HepG2 (cell line): ENCODE results near the gene METTL26. TPM values are rescaled to one million over a fixed set of nuclear protein-coding genes. Genes with fewer than 3 reads are reported as not detected.

Experiments used
- ATAC-seq: fragments of 200-7000 bp; cut with Tn5 transposase; 3 replicates; pipeline ENCODE4 v1.9.1; 2020; ENCODE audit warnings: mild to moderate bottlenecking, moderate library complexity
- BruUV-seq: library from RNA; stranded (reverse); fragments of 400-500 nt; replicated peaks from 2 replicates; lab custom pipeline; 2021; lab: Mats Ljungman, UMichigan
- CTCF ChIA-PET: fragments of 300-600 bp; formaldehyde crosslinking; extraction: SDS; loops from one replicate; lab custom pipeline; 2021; ENCODE audit warnings: low total read pairs, inconsistent platforms, low intra/inter-chr PET ratio; lab: Yijun Ruan, JAX
- POLR2A ChIA-PET: fragments of 350-600 bp; sonication (Branson Sonifier 250); formaldehyde crosslinking; loops from one replicate; lab custom pipeline; 2020; ENCODE audit warnings: antibody characterized with exemption, inconsistent platforms; lab: Yijun Ruan, JAX
- DNase-seq: peaks from one replicate; pipeline ENCODE4 v3.0.0-alpha.2; 2015; ENCODE audit warnings: low spot score
- FAIRE-seq: peaks from 3 replicates; lab custom pipeline; 2011; peaks lifted over from hg19 to GRCh38; lab: Jason Lieb, UNC
- H2AFZ ChIP-seq: one replicate; pipeline ENCODE4 v1.6.1; 2011; ENCODE audit warnings: low read length, inconsistent platforms
- H3K27ac ChIP-seq: fragments of 300-600 bp; 3 replicates; pipeline ENCODE4 v1.8.0; 2011; ENCODE audit warnings: mixed run types, mild to moderate bottlenecking, mixed read lengths, low read length, inconsistent platforms; ENCODE audit not compliant: insufficient read depth; ENCODE audit errors: extremely low read length
- H3K27me3 ChIP-seq, 2 experiments: fragments of 200-600 bp in 1 of 2; 2 replicates in 1 of 2; 3 replicates in 1 of 2; pipeline versions ENCODE4 v1.6.0 to v1.8.0; 2011; ENCODE audit warnings: low read length in 2 of 2, mild to moderate bottlenecking in 2 of 2, moderate library complexity in 2 of 2, inconsistent platforms in 1 of 2; ENCODE audit not compliant: insufficient read depth in 2 of 2, control insufficient read depth in 1 of 2
- H3K36me3 ChIP-seq, 2 experiments: fragments of 200-600 bp in 1 of 2; replicated peaks in 1 of 2; 2 replicates in 1 of 2; 3 replicates in 1 of 2; pipeline versions ENCODE4 v1.5.1 to v1.8.0; 2011; ENCODE audit warnings: low read length in 2 of 2, inconsistent platforms in 1 of 2; ENCODE audit not compliant: insufficient read depth in 2 of 2, control insufficient read depth in 1 of 2
- H3K4me1 ChIP-seq: 2 replicates; pipeline ENCODE4 v1.5.1; 2012; ENCODE audit warnings: low read length, inconsistent platforms; ENCODE audit not compliant: insufficient read depth
- H3K4me2 ChIP-seq: 2 replicates; pipeline ENCODE4 v1.6.0; 2011; ENCODE audit warnings: low read depth, low read length, inconsistent platforms
- H3K4me3 ChIP-seq, 3 experiments: fragments of 200-600 bp in 1 of 3; sonication (generic), shearing (Covaris generic) in 1 of 3; replicated peaks in 1 of 3; 2 replicates each; pipeline ENCODE4 v1.5.1; 2011 to 2016; ENCODE audit warnings: low read length in 3 of 3, inconsistent platforms in 2 of 3, low read depth in 2 of 3, mild to moderate bottlenecking in 2 of 3, control low read depth in 1 of 3, mixed read lengths in 1 of 3; ENCODE audit not compliant: insufficient read depth in 1 of 3
- H3K79me2 ChIP-seq: one replicate; pipeline ENCODE4 v1.6.1; 2011; ENCODE audit warnings: low read length, inconsistent platforms; ENCODE audit not compliant: insufficient read depth
- H3K9ac ChIP-seq: 2 replicates; pipeline ENCODE4 v1.6.0; 2011; ENCODE audit warnings: mild to moderate bottlenecking, low read depth, low read length, inconsistent platforms; ENCODE audit not compliant: insufficient read depth
- H3K9me3 ChIP-seq: 2 replicates; pipeline ENCODE4 v1.5.1; 2012; ENCODE audit warnings: mild to moderate bottlenecking, low read length
- H4K20me1 ChIP-seq: 2 replicates; pipeline ENCODE4 v1.6.0; 2011; ENCODE audit warnings: inconsistent platforms, mild to moderate bottlenecking, low read length, moderate library complexity; ENCODE audit not compliant: insufficient read depth
- CHD4 ChIP-seq: fragments of 200-600 bp; sonication (generic); IDR thresholded peaks from 2 replicates; pipeline ENCODE4 v1.7.0; 2017; ENCODE audit warnings: mild to moderate bottlenecking, low read length, borderline replicate concordance
- KAT2B ChIP-seq: fragments of 150-350 bp; IDR thresholded peaks from 2 replicates; pipeline ENCODE4 v1.6.1; 2014; ENCODE audit warnings: low read depth, low read length, borderline replicate concordance
- SPEN ChIP-seq: sonication (generic); formaldehyde crosslinking; IDR thresholded peaks from 2 replicates; pipeline ENCODE4 v1.5.1; 2020; ENCODE audit warnings: low read depth, mild to moderate bottlenecking, missing genetic modification reagents
- ZIK1 ChIP-seq: sonication (generic); formaldehyde crosslinking; IDR thresholded peaks from 2 replicates; pipeline ENCODE4 v1.5.0; 2020; ENCODE audit warnings: mild to moderate bottlenecking, low read depth, missing genetic modification reagents, borderline replicate concordance
- WGBS: methylation state at CpG from one replicate; pipeline ENCODE4 v1.1.6; 2017; ENCODE audit warnings: low lambda C conversion rate; 5-methylcytosine and 5-hydroxymethylcytosine counted together
- in situ Hi-C: cut with HindIII; loops from 2 replicates; pipeline ENCODE4 v1.10.0; 2017; ENCODE audit warnings: low pct_unique_long_range_greater_than_20kb; ENCODE audit not compliant: extremely low pct_ligation_motif_present
- intact Hi-C: fragments of 100-400 bp; cut with micrococcal nuclease; formaldehyde crosslinking; loops from one replicate; pipeline ENCODE4 v1.10.0; 2022; ENCODE audit not compliant: unreplicated experiment
- polyA plus RNA-seq, 8 experiments: library from polyadenylated mRNA; depleted of rRNA in 3 of 8; stranded (reverse) in 7 of 8; unstranded in 1 of 8; fragments of >200 nt; fragmentation: Illumina TruSeq in 4 of 8; extraction: Trizol in 4 of 8; gene quantifications; 2 replicates each; pipeline versions ENCODE4 v1.2.1 to v1.2.3, GENCODE V29; 2011 to 2016; ENCODE audit warnings: low read depth in 4 of 8, missing spikeins in 1 of 8, mixed read lengths in 1 of 8; ENCODE audit not compliant: insufficient read depth in 1 of 8
- total RNA-seq, 5 experiments: library from RNA; depleted of rRNA; stranded (reverse); fragments of >200 nt; fragmentation: Illumina TruSeq; extraction: Trizol; gene quantifications; 2 replicates each; pipeline ENCODE4 v1.2.3, GENCODE V29; 2016; ENCODE audit warnings: low read depth in 1 of 5
- TF ChIP-seq, protein P1 (sequence below): sonication (generic); formaldehyde crosslinking; IDR thresholded peaks from 2 replicates; pipeline ENCODE4 v1.5.0; 2020; ENCODE audit warnings: mild to moderate bottlenecking, missing genetic modification reagents, borderline replicate concordance
- TF ChIP-seq, protein P2 (sequence below): sonication (generic); formaldehyde crosslinking; IDR thresholded peaks from 2 replicates; pipeline ENCODE4 v1.5.0; 2020; ENCODE audit warnings: mild to moderate bottlenecking, missing genetic modification reagents
- TF ChIP-seq, protein P3 (sequence below): sonication (generic); formaldehyde crosslinking; IDR thresholded peaks from 2 replicates; pipeline ENCODE4 v1.4.0; 2020; ENCODE audit warnings: missing genetic modification reagents

The METTL26 gene
- total and polyA plus RNA-seq, 2 of the 13 experiments (the other 11 are each of a cell fraction or from before 2014, with no cell fraction given): 65.5 to 70.1 TPM

DNA sequence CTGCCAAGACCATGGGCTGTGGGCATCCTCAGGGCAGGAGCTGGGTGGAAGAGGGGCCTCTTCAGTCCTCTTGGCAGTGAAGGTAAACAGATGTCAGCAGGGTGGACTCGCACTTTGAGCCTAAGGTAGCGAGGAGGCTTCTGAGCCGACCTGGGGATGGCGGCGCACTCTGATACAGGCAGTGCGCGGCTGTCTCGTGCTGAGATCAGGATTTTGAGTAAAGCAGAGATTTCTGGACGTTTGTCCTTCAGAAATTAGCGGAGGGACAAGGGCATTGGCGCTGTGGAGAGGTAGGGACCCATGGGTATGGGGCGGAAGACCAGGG, 39.4 kb downstream of the METTL26 start:
- BruUV-seq: no TSS peak
- no peaks in the 10 kb centered on the region for H4K20me1 ChIP-seq
- H3K27ac ChIP-seq: no peak overlapping the region
- intact Hi-C loops: no loop called here
- H3K79me2 ChIP-seq: peaks cover 32% of the 10 kb centered on the region
- peaks cover 6 to 11% of the 10 kb centered on the region in 2 experiments; a peak in 4 of 5 replicates for H3K36me3 ChIP-seq
- peaks cover 23% of the 10 kb centered on the region for H3K4me1 ChIP-seq
- no peak overlapping the region for H3K4me2 ChIP-seq
- ATAC-seq (no peak), DNase-seq (no peak), FAIRE-seq (no peak)
- POLR2A ChIA-PET: no interaction called here
- H2AFZ ChIP-seq: no peak overlapping the region
- TF ChIP-seq CHD4 (no peak), SPEN (CRISPR knock-in tag) (no peak), KAT2B (no peak), ZIK1 (no peak)
- TF ChIP-seq, protein P1, sequence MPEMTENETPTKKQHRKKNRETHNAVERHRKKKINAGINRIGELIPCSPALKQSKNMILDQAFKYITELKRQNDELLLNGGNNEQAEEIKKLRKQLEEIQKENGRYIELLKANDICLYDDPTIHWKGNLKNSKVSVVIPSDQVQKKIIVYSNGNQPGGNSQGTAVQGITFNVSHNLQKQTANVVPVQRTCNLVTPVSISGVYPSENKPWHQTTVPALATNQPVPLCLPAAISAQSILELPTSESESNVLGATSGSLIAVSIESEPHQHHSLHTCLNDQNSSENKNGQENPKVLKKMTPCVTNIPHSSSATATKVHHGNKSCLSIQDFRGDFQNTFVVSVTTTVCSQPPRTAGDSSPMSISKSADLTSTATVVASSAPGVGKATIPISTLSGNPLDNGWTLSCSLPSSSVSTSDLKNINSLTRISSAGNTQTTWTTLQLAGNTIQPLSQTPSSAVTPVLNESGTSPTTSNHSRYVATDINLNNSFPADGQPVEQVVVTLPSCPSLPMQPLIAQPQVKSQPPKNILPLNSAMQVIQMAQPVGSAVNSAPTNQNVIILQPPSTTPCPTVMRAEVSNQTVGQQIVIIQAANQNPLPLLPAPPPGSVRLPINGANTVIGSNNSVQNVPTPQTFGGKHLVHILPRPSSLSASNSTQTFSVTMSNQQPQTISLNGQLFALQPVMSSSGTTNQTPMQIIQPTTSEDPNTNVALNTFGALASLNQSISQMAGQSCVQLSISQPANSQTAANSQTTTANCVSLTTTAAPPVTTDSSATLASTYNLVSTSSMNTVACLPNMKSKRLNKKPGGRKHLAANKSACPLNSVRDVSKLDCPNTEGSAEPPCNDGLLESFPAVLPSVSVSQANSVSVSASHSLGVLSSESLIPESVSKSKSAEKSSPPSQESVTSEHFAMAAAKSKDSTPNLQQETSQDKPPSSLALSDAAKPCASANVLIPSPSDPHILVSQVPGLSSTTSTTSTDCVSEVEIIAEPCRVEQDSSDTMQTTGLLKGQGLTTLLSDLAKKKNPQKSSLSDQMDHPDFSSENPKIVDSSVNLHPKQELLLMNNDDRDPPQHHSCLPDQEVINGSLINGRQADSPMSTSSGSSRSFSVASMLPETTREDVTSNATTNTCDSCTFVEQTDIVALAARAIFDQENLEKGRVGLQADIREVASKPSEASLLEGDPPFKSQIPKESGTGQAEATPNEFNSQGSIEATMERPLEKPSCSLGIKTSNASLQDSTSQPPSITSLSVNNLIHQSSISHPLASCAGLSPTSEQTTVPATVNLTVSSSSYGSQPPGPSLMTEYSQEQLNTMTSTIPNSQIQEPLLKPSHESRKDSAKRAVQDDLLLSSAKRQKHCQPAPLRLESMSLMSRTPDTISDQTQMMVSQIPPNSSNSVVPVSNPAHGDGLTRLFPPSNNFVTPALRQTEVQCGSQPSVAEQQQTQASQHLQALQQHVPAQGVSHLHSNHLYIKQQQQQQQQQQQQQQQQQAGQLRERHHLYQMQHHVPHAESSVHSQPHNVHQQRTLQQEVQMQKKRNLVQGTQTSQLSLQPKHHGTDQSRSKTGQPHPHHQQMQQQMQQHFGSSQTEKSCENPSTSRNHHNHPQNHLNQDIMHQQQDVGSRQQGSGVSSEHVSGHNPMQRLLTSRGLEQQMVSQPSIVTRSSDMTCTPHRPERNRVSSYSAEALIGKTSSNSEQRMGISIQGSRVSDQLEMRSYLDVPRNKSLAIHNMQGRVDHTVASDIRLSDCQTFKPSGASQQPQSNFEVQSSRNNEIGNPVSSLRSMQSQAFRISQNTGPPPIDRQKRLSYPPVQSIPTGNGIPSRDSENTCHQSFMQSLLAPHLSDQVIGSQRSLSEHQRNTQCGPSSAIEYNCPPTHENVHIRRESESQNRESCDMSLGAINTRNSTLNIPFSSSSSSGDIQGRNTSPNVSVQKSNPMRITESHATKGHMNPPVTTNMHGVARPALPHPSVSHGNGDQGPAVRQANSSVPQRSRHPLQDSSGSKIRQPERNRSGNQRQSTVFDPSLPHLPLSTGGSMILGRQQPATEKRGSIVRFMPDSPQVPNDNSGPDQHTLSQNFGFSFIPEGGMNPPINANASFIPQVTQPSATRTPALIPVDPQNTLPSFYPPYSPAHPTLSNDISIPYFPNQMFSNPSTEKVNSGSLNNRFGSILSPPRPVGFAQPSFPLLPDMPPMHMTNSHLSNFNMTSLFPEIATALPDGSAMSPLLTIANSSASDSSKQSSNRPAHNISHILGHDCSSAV (CRISPR knock-in tag): no peak
- TF ChIP-seq, protein P2, sequence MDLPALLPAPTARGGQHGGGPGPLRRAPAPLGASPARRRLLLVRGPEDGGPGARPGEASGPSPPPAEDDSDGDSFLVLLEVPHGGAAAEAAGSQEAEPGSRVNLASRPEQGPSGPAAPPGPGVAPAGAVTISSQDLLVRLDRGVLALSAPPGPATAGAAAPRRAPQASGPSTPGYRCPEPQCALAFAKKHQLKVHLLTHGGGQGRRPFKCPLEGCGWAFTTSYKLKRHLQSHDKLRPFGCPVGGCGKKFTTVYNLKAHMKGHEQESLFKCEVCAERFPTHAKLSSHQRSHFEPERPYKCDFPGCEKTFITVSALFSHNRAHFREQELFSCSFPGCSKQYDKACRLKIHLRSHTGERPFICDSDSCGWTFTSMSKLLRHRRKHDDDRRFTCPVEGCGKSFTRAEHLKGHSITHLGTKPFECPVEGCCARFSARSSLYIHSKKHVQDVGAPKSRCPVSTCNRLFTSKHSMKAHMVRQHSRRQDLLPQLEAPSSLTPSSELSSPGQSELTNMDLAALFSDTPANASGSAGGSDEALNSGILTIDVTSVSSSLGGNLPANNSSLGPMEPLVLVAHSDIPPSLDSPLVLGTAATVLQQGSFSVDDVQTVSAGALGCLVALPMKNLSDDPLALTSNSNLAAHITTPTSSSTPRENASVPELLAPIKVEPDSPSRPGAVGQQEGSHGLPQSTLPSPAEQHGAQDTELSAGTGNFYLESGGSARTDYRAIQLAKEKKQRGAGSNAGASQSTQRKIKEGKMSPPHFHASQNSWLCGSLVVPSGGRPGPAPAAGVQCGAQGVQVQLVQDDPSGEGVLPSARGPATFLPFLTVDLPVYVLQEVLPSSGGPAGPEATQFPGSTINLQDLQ: no peak
- TF ChIP-seq, protein P3, sequence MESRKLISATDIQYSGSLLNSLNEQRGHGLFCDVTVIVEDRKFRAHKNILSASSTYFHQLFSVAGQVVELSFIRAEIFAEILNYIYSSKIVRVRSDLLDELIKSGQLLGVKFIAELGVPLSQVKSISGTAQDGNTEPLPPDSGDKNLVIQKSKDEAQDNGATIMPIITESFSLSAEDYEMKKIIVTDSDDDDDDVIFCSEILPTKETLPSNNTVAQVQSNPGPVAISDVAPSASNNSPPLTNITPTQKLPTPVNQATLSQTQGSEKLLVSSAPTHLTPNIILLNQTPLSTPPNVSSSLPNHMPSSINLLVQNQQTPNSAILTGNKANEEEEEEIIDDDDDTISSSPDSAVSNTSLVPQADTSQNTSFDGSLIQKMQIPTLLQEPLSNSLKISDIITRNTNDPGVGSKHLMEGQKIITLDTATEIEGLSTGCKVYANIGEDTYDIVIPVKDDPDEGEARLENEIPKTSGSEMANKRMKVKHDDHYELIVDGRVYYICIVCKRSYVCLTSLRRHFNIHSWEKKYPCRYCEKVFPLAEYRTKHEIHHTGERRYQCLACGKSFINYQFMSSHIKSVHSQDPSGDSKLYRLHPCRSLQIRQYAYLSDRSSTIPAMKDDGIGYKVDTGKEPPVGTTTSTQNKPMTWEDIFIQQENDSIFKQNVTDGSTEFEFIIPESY (CRISPR knock-in tag): peak; percentile 78
- H3K9ac ChIP-seq: no peak overlapping the region
- no peak overlapping the region for H3K4me3 ChIP-seq
- WGBS: 90% methylated on average over 12 of the region's 12 CpGs
- CTCF ChIA-PET: no interaction called here
- in situ Hi-C loops: no loop called here
- H3K9me3 ChIP-seq: no peaks in the 10 kb centered on the region
- H3K27me3 ChIP-seq: no peaks in the 10 kb centered on the region; a peak in 1 of 5 replicates
